Measurements from ENCODE around the gene CNGB1.

Gene CNGB1

DNA sequence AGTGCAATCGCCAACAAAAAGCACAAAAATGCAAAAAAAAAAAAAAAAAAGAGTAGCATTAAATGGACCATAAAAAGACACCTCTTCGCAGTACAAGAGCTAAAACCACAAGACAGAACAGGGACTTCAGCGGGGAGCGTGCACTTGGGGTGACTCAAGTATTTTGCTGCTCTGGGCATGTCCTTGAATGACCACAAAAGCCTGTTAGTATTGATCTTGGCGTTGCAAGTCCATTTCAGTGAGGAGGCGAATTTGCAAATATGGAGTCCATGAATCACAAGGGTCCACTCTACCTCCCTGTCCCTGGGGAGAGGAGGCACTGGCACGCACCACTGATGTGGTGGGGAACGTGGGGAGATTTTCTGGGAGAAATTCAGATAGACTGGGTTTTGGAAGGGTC lies 78.9 kb downstream of the CNGB1 start:
- FAIRE-seq (no peak), DNase-seq (ENCODE audit: insufficient read length, low spot score) (no peak)
- TF ChIP-seq, protein P1, sequence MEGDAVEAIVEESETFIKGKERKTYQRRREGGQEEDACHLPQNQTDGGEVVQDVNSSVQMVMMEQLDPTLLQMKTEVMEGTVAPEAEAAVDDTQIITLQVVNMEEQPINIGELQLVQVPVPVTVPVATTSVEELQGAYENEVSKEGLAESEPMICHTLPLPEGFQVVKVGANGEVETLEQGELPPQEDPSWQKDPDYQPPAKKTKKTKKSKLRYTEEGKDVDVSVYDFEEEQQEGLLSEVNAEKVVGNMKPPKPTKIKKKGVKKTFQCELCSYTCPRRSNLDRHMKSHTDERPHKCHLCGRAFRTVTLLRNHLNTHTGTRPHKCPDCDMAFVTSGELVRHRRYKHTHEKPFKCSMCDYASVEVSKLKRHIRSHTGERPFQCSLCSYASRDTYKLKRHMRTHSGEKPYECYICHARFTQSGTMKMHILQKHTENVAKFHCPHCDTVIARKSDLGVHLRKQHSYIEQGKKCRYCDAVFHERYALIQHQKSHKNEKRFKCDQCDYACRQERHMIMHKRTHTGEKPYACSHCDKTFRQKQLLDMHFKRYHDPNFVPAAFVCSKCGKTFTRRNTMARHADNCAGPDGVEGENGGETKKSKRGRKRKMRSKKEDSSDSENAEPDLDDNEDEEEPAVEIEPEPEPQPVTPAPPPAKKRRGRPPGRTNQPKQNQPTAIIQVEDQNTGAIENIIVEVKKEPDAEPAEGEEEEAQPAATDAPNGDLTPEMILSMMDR (IDR thresholded peaks at IDR 0.05; ENCODE audit: insufficient read depth, missing control alignments) = no peak

DNA sequence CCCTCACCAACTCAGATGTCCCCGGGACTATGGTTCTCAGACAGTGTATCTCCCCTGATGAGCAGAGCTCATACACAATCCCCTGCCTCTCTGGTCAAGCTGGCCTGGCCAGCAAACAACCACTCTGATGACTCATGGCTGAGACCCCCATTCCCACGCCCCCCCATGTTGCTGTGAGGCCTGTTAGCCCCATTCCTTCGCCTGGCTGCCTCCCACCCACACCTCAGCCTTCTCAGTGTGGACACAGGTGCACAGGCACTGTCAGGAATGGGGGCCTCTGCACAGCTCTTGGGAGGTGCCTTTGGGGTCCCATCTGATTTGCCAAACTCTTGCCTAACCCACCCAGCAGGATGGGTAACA lies 80.2 kb downstream of the CNGB1 start:
- TF ChIP-seq, protein P1 (IDR thresholded peaks at IDR 0.05; ENCODE audit: insufficient read depth, missing control alignments) = no peak
- DNase-seq (ENCODE audit: insufficient read length, low spot score) (no peak), FAIRE-seq (no peak)

DNA sequence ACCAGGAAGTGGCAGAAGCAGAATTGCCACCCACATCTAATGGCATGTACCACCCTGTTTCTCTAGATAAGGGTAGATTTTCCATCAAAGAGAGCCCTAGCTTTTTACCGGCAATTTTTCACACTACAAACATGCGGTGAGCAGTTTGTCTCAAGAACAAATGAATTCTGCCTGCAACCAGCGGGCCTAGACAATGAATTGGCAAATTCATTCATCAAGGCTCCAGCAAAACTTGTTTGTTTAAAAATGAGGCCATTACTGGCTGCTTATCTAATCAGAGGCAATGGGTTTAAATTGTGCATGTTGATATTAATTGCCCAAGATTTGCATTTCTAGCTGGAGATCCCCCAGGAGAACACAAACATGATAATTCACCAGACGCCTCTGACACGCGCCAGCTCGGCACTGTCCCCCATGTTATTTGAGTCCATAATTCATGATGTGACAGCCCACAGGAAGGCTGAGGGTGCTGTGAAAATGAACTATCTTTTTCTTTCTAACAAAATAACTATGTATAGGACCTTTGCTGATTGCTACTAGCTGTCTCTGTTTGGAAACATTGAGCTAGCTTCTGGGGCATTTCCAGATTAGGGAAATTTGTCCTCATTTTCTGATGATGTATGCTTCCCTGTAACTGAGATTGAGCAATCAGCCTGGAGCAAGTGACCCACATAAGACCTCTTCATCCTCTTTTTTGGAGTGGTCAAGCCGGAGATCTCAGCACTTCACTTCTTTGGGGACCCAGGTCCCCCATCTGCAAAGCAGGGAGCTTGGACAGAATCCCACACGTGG lies 80.8 kb downstream of the CNGB1 start:
- DNase-seq (ENCODE audit: insufficient read length, low spot score) (no peak), FAIRE-seq (no peak)
- TF ChIP-seq, protein P1 (IDR thresholded peaks at IDR 0.05; ENCODE audit: insufficient read depth, missing control alignments) = no peak

DNA sequence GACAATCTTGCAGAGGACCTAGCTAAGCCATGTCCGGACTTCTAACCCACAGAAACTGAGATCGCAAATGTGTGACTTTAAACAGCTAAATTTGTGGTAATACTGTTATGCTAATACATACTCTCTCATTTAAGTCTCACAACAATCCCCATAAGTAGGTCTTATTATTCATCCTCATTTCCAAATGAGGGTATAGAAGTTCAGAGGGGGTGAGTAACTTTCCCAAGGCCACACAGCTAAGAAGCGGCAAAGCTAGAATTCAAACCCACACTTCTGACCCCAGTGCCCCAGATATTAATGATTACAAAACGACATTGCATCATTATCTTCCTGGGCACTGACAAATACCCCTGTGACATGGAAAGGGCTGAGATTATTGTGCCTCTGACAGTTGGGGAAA lies 81.4 kb downstream of the CNGB1 start:
- FAIRE-seq = no peak

DNA sequence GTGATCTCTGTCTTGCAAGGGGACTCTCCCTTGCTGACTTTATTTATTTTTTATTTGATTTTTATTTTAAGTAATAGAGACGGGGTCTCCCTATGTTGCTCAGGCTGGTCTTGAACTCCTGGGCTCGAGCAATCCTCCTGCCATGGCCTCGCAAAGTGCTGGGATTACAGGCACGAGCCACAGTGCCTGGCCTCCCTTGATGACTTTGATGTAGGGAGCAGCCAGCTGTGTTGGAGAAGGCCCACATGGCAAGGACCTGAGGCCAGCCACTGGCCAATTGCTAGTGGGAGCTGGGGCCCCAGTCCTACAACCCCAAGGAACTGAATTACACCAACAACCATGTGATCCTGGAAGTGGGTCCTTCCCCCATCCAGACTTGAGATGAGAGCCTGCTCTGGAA lies 81.8 kb downstream of the CNGB1 start:
- DNase-seq (ENCODE audit: insufficient read length, low spot score) (no peak), FAIRE-seq (no peak)
- TF ChIP-seq, protein P1 (IDR thresholded peaks at IDR 0.05; ENCODE audit: insufficient read depth, missing control alignments) = no peak

More for the DNA sequence above, 81.4 kb downstream of the CNGB1 start:
- no peak for DNase-seq (ENCODE audit: insufficient read length, low spot score)
- TF ChIP-seq, protein P1 (IDR thresholded peaks at IDR 0.05; ENCODE audit: insufficient read depth, missing control alignments) = no peak

DNA sequence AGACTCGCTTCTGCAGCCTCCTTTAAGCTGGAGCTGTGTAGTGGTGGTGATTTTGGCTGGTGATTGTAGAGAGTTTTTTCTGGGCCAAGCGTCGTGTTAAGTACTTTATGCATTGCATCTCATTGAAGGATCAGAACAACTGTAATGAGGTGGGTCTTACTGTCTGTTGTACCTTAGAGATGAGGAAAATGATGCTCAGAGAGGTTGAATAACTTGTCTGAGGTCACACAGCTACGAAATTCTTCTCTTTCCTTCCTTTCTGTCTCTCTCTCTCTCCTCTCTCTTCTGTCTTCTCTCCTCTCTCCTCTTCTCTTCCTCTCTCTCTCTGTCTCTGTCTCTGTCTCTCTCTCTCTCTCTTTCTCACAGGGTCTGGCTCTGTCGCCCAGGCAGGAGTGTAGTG lies 82.8 kb downstream of the CNGB1 start:
- FAIRE-seq (no peak), DNase-seq (ENCODE audit: insufficient read length, low spot score) (no peak)
- TF ChIP-seq, protein P1 (IDR thresholded peaks at IDR 0.05; ENCODE audit: insufficient read depth, missing control alignments) = no peak

DNA sequence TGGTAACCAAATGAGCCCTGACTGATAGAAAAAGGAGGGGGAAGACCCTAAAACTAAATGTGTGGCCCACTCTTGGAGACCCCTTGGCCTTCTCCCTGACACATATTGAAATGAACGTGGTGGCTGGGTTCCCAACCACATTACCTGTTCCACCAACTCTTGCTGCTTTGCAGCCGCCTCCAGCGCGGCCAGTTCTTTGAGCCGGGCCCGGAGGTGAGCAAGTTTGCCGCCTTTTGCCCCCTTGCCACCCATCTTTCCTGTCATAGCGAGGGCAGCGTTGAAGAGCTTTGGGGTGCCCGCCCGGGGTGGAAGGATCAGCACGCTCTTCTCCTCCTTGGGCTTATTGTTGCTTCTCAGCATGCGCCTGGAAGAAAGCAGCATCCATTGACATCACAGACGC lies 83.2 kb downstream of the CNGB1 start:
- FAIRE-seq (no peak), DNase-seq (ENCODE audit: insufficient read length, low spot score) (no peak)
- TF ChIP-seq, protein P1 (IDR thresholded peaks at IDR 0.05; ENCODE audit: insufficient read depth, missing control alignments) = no peak

All from D721Med (cell line).